WTC11 (cell line): ENCODE results near the gene PDE6D. TPM values are rescaled to one million over a fixed set of nuclear protein-coding genes. Genes with fewer than 3 reads are reported as not detected.
A peak's percentile ranks its signal among the peaks of the same experiment; 100 is the strongest.

ENCODE experiments used
- ATAC-seq: fragments of 200-7000 bp; cut with Tn5 transposase; 2 replicates; pipeline ENCODE4 v1.10.0; 2021; ENCODE audit warnings: mild to moderate bottlenecking, moderate library complexity
- CTCF ChIA-PET: fragments of 300-600 bp; sonication (Branson Sonifier 250); formaldehyde crosslinking; loops from one replicate; lab custom pipeline; 2021; ENCODE audit warnings: antibody characterized with exemption; lab: Charles Lee
- POLR2A ChIA-PET: fragments of 350-600 bp; sonication (Branson Sonifier 250); formaldehyde crosslinking; loops from one replicate; lab custom pipeline; 2021; ENCODE audit warnings: antibody characterized with exemption; lab: Charles Lee
- DNase-seq: peaks from one replicate; pipeline ENCODE4 v3.0.0; 2021; ENCODE audit warnings: low spot score
- H3K27ac Mint-ChIP-seq: 2 replicates; pipeline ENCODE4 v1.8.0; 2021; ENCODE audit warnings: mixed read lengths
- H3K27me3 Mint-ChIP-seq: 2 replicates; pipeline ENCODE4 v1.8.0; 2021; ENCODE audit warnings: low read depth, mild to moderate bottlenecking, moderate library complexity, mixed read lengths
- H3K36me3 Mint-ChIP-seq: 2 replicates; pipeline ENCODE4 v1.8.0; 2021; ENCODE audit warnings: mixed read lengths
- H3K4me1 Mint-ChIP-seq: 2 replicates; pipeline ENCODE4 v1.8.0; 2022; ENCODE audit warnings: mixed read lengths
- H3K4me3 Mint-ChIP-seq: 2 replicates; pipeline ENCODE4 v1.8.0; 2021; ENCODE audit warnings: mild to moderate bottlenecking, moderate library complexity, mixed read lengths
- H3K9me3 Mint-ChIP-seq: 2 replicates; pipeline ENCODE4 v1.8.0; 2021; ENCODE audit warnings: mixed read lengths
- CBFB ChIP-seq: sonication (generic); formaldehyde crosslinking; IDR thresholded peaks from 2 replicates; pipeline ENCODE4 v1.8.1; 2022; ENCODE audit warnings: mild to moderate bottlenecking, low read depth, missing genetic modification reagents
- CREM ChIP-seq: sonication (generic); formaldehyde crosslinking; IDR thresholded peaks from 2 replicates; pipeline ENCODE4 v1.8.1; 2022; ENCODE audit warnings: mild to moderate bottlenecking, missing genetic modification reagents, moderate library complexity
- ELF4 ChIP-seq: sonication (generic); formaldehyde crosslinking; IDR thresholded peaks from 2 replicates; pipeline ENCODE4 v1.8.1; 2022; ENCODE audit warnings: low read depth, mild to moderate bottlenecking, moderate library complexity, missing genetic modification reagents
- EMX1 ChIP-seq: fragments of 250-450 bp; sonication (Bioruptor Pico); IDR thresholded peaks from 2 replicates; pipeline ENCODE4 v1.8.0; 2021; ENCODE audit warnings: mild to moderate bottlenecking
- FOXK1 ChIP-seq: sonication (generic); formaldehyde crosslinking; IDR thresholded peaks from 2 replicates; pipeline ENCODE4 v1.8.0; 2022; ENCODE audit warnings: mild to moderate bottlenecking, moderate library complexity, missing genetic modification reagents
- GABPB1 ChIP-seq: sonication (generic); formaldehyde crosslinking; IDR thresholded peaks from 2 replicates; pipeline ENCODE4 v1.8.1; 2023; ENCODE audit warnings: mild to moderate bottlenecking, missing genetic modification reagents
- GRHL2 ChIP-seq: fragments of 250-450 bp; sonication (Bioruptor Pico); IDR thresholded peaks from 2 replicates; pipeline ENCODE4 v1.8.0; 2022; ENCODE audit warnings: mild to moderate bottlenecking, moderate library complexity; ENCODE audit not compliant: insufficient replicate concordance, severe bottlenecking
- IRF2 ChIP-seq: sonication (generic); formaldehyde crosslinking; IDR thresholded peaks from 2 replicates; pipeline ENCODE4 v1.8.0; 2022; ENCODE audit warnings: low read depth, missing genetic modification reagents, borderline replicate concordance
- NFYB ChIP-seq: sonication (generic); formaldehyde crosslinking; conservative IDR thresholded peaks from 2 replicates; pipeline ENCODE4 v1.8.0; 2022; ENCODE audit warnings: low read depth, missing genetic modification reagents
- NR1H2 ChIP-seq: sonication (generic); formaldehyde crosslinking; IDR thresholded peaks from 2 replicates; pipeline ENCODE4 v1.9.0; 2021; ENCODE audit warnings: mild to moderate bottlenecking, moderate library complexity, missing genetic modification reagents
- NR3C1 ChIP-seq: sonication (generic); formaldehyde crosslinking; conservative IDR thresholded peaks from 2 replicates; pipeline ENCODE4 v1.8.1; 2023; ENCODE audit warnings: low read depth, mild to moderate bottlenecking, missing genetic modification reagents
- TEAD4 ChIP-seq: sonication (generic); formaldehyde crosslinking; IDR thresholded peaks from 2 replicates; pipeline ENCODE4 v1.8.0; 2022; ENCODE audit warnings: mild to moderate bottlenecking, missing genetic modification reagents
- TP53 ChIP-seq: sonication (generic); formaldehyde crosslinking; IDR thresholded peaks from 2 replicates; pipeline ENCODE4 v1.8.1; 2023; ENCODE audit warnings: mild to moderate bottlenecking, missing genetic modification reagents
- ZNF121 ChIP-seq: sonication (generic); formaldehyde crosslinking; IDR thresholded peaks from 2 replicates; pipeline ENCODE4 v1.8.0; 2023; ENCODE audit warnings: missing genetic modification reagents
- ZNF138 ChIP-seq: sonication (generic); formaldehyde crosslinking; conservative IDR thresholded peaks from 2 replicates; pipeline ENCODE4 v1.8.1; 2022; ENCODE audit warnings: mild to moderate bottlenecking, moderate library complexity, missing genetic modification reagents
- ZNF671 ChIP-seq: fragments of 250-450 bp; sonication (Bioruptor Pico); IDR thresholded peaks from 2 replicates; pipeline ENCODE4 v1.8.0; 2021; ENCODE audit warnings: mild to moderate bottlenecking
- total RNA-seq: library from RNA; stranded (reverse); gene quantifications from 3 replicates; pipeline ENCODE4 v1.2.3, GENCODE V29; 2021
- TF ChIP-seq, protein P1 (sequence below): sonication (generic); formaldehyde crosslinking; IDR thresholded peaks from 2 replicates; pipeline ENCODE4 v1.8.1; 2023; ENCODE audit warnings: mild to moderate bottlenecking, missing genetic modification reagents, moderate library complexity
- TF ChIP-seq, protein P2 (sequence below): sonication (generic); formaldehyde crosslinking; IDR thresholded peaks from 2 replicates; pipeline ENCODE4 v1.8.0; 2022; ENCODE audit warnings: mild to moderate bottlenecking, missing genetic modification reagents
- TF ChIP-seq, protein P3 (sequence below): sonication (generic); formaldehyde crosslinking; IDR thresholded peaks from 2 replicates; pipeline ENCODE4 v1.8.0; 2023; ENCODE audit warnings: missing genetic modification reagents
- TF ChIP-seq, protein P4 (sequence below): fragments of 250-450 bp; sonication (Bioruptor Pico); IDR thresholded peaks from 2 replicates; pipeline ENCODE4 v1.9.0; 2021; ENCODE audit warnings: mild to moderate bottlenecking

Gene PDE6D
- total RNA-seq, 1 experiment from 2014 or later = 30.2 TPM

DNA sequence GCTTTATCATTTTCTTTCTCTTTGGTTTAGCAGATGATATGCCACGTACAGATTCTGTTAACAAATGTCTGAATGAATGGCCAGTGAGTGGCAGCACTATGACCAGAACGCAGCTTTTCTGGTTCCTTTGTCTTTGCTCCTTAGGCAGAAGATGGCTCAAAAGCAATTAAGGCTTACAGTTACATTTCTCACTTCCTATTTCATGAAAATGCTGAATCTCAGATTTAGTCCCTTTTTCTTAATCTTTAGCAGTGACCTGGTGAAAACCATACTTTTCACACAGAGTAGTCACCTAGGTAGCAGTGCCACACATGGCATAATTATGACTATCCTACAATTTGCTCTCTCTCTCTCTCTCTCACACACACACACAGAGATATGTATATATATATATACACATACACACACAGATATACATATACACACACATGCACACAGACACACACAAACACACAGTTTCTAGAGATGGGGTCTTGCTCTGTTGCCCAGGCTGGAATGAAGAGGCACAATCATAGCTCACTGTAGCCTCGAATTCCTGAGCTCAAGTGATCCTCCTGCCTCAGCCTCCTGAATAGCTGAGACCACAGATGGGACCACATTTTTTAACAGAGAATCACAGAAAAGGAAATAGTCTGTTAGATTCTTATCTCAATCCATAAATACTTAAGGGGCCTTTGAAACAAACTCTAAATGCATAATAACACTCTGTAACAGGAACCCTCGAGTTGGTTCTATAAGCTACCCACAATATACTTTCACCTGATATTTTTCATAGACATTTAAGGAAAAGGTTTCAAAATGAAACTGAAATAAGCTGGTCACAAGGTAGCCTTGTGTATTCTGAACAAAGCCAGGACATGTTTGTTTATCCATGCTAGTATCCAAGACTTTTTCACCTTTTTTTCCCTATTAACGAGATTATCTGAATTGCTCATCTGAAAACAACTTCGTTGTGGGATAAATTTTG is 11.6 kb downstream of the PDE6D start (continued):
- no peak for TF ChIP-seq NR3C1
- TF ChIP-seq CREM (CRISPR knock-in tag) = no peak
- TF ChIP-seq TP53 (CRISPR knock-in tag) = no peak

DNA sequence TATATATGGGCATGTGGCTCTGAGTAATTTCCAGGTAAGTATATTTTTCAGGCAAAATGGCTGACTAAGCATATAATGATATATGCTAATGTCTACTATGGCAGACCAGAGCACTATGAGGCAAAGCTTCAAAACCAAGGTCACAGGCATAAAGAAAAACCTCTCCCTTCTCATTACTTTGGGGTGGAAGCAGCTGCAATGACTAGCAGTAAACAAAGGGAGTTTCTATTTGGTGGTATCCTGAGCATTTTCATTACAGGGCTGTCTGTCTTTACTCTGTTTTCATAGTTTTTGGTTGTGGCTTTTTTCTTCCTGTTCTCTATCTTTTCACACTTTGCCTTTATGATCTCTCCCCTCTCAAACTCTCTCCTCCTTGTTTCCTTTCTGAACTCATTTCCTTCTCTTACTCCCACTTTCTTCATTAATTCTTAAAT is 15.6 kb downstream of the PDE6D start:
- H3K27ac Mint-ChIP-seq = no peak overlapping the region
- no peak for ATAC-seq

DNA sequence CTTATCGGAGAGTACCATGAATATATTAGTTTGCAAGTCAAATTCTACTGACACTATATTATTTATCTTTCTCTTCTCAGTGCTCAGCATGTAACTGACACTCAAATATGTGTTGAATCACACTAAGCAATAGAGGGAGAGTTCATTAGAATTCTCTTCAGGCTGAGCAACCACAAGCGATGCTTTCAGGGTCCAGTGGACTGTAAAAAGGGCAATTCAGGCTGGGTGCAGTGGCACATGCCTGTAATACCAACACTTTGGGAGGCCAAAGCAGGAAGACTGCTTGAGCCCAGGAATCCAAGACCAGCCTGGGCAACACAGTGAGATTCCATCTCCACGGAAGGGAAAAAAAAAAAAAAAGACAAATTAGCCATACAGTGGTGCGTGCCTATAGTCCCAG is 16.3 kb downstream of the PDE6D start:
- Mint-ChIP-seq H3K4me1 (peaks cover 9% of the 10 kb centered on the region), H3K9me3 (no peaks in the 10 kb centered on the region)
- TF ChIP-seq GABPB1 (CRISPR knock-in tag) (no peak), ZNF671 (no peak), CBFB (no peak), NR3C1 (no peak), EMX1 (no peak)
- TF ChIP-seq, protein P1, sequence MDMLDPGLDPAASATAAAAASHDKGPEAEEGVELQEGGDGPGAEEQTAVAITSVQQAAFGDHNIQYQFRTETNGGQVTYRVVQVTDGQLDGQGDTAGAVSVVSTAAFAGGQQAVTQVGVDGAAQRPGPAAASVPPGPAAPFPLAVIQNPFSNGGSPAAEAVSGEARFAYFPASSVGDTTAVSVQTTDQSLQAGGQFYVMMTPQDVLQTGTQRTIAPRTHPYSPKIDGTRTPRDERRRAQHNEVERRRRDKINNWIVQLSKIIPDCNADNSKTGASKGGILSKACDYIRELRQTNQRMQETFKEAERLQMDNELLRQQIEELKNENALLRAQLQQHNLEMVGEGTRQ = no peak
- TF ChIP-seq, all 79 proteins: peak for 0
- H3K4me3 Mint-ChIP-seq = no peak overlapping the region
- POLR2A ChIA-PET = no interaction called here
- ATAC-seq (no peak), DNase-seq (no peak)
- H3K27ac Mint-ChIP-seq = peak overlapping the region; percentile 32; the same call in 1 of the 2 replicates
- CTCF ChIA-PET = interaction anchor here (0.8 kb wide), 1 partner anchor 29 kb away, joined by 4 read pairs; no protein-coding TSS in a partner anchor
- no peaks in the 10 kb centered on the region for H3K27me3 Mint-ChIP-seq
- H3K36me3 Mint-ChIP-seq = no peaks in the 10 kb centered on the region

More for the DNA sequence above, 15.6 kb downstream of the PDE6D start:
- ChIA-PET CTCF (interaction anchor here (0.8 kb wide), 1 partner anchor 29 kb away, joined by 4 read pairs; no protein-coding TSS in a partner anchor), POLR2A (no interaction called here)
- Mint-ChIP-seq H3K4me1 (peaks cover 9% of the 10 kb centered on the region), H3K27me3 (no peaks in the 10 kb centered on the region), H3K36me3 (no peaks in the 10 kb centered on the region), H3K4me3 (no peak overlapping the region)
- no peak for DNase-seq
- TF ChIP-seq FOXK1 (CRISPR knock-in tag) (no peak), CBFB (no peak), IRF2 (no peak), GABPB1 (CRISPR knock-in tag) (no peak), NFYB (CRISPR knock-in tag) (no peak), TEAD4 (CRISPR knock-in tag) (no peak)
- TF ChIP-seq, protein P2, sequence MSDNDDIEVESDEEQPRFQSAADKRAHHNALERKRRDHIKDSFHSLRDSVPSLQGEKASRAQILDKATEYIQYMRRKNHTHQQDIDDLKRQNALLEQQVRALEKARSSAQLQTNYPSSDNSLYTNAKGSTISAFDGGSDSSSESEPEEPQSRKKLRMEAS (CRISPR knock-in tag) = no peak
- TF ChIP-seq, protein P3, sequence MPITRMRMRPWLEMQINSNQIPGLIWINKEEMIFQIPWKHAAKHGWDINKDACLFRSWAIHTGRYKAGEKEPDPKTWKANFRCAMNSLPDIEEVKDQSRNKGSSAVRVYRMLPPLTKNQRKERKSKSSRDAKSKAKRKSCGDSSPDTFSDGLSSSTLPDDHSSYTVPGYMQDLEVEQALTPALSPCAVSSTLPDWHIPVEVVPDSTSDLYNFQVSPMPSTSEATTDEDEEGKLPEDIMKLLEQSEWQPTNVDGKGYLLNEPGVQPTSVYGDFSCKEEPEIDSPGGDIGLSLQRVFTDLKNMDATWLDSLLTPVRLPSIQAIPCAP (CRISPR knock-in tag) = no peak
- TF ChIP-seq, all 79 proteins: peak for 0
- H3K9me3 Mint-ChIP-seq = no peaks in the 10 kb centered on the region

DNA sequence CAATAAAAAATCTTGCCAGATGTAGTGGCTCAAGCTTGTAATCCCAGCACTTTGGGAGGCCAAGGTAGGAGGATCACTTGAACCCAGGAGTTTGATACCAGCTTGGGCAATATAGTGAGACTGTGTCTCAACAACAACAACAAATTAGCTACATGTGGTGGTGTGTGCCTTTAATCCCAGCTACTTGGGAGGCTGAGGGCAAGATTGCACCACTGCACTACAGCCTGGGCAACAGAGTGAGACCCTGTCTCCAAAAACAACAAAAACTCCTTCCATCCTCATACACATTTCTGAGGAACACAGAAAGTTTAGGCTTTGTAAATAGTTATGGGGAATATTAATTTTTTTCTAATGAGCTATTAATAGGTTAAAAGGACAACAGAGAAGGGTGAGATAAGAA is 17.0 kb downstream of the PDE6D start:
- Mint-ChIP-seq H3K27ac (no peak overlapping the region), H3K9me3 (no peaks in the 10 kb centered on the region), H3K4me1 (peaks cover 9% of the 10 kb centered on the region), H3K4me3 (no peak overlapping the region), H3K36me3 (no peaks in the 10 kb centered on the region), H3K27me3 (no peaks in the 10 kb centered on the region)
- POLR2A ChIA-PET = interaction anchor here (0.7 kb wide), 1 partner anchor 48 kb away, joined by 5 read pairs; no protein-coding TSS in a partner anchor
- ATAC-seq (no peak), DNase-seq (no peak)
- TF ChIP-seq, protein P4, sequence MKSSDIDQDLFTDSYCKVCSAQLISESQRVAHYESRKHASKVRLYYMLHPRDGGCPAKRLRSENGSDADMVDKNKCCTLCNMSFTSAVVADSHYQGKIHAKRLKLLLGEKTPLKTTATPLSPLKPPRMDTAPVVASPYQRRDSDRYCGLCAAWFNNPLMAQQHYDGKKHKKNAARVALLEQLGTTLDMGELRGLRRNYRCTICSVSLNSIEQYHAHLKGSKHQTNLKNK (CRISPR knock-in tag) = no peak
- TF ChIP-seq NR1H2 (CRISPR knock-in tag) = no peak
- peak; percentile 61; the same call in 1 of the 2 replicates for TF ChIP-seq ZNF121
- TF ChIP-seq GRHL2 (CRISPR knock-in tag) = no peak
- no peak for TF ChIP-seq CREM (CRISPR knock-in tag)
- no peak for TF ChIP-seq ELF4 (CRISPR knock-in tag)
- no peak for TF ChIP-seq ZNF138
- CTCF ChIA-PET = interaction anchor here (0.9 kb wide), 1 partner anchor 87 kb away, joined by 3 read pairs; no protein-coding TSS in a partner anchor
